GM10266 (cell line): ENCODE data around the gene OBSCN.

Experiments used
- DNase-seq: peaks from one replicate; pipeline ENCODE4 v3.0.0; 2012; ENCODE audit errors: extremely low spot score
- CTCF ChIP-seq: IDR thresholded peaks from 2 replicates; pipeline ENCODE4 v1.5.1; 2012; ENCODE audit warnings: mild to moderate bottlenecking, low read depth; ENCODE audit not compliant: control insufficient read depth, insufficient read depth; ENCODE audit errors: missing control alignments

Gene OBSCN

DNA sequence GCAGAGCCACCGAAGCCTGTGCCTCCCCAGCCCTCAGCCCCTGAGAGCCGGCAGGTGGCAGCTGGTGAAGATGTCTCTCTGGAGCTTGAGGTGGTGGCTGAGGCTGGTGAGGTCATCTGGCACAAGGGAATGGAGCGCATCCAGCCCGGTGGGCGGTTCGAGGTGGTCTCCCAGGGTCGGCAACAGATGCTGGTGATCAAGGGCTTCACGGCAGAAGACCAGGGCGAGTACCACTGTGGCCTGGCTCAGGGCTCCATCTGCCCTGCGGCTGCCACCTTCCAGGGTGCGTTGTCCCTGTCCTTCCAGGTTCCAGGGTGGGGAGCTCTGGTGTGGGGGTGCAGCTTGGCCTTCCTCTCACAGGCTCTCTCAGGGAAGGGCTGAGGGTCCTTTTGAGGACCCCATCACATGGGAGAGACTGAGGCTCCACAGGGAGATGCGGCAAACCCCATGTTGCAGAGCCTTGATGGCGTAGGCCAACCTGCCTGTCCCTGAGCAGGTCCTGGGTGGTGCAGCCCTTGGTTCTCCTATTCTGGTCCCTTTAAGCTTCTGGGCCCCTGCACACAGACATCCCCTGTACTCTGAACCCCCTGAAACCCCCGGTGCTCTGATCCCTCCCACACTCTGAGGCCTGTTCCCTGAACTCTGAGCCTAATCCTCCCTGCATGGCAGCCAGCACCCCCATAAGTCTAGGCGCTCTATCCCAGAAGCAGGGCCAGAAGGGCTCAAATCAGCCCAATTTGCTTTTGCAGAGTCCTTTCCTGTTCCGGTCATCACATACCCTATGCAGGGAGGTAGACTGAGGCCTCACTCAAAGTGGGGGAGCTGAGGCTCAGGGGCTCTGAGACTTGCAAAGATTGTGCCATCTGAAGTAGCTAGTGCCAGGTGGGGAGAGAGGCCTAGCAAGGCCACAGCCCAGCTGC lies 110.3 kb downstream of the OBSCN start:
- TF ChIP-seq CTCF, result no peak
- no peak for DNase-seq

DNA sequence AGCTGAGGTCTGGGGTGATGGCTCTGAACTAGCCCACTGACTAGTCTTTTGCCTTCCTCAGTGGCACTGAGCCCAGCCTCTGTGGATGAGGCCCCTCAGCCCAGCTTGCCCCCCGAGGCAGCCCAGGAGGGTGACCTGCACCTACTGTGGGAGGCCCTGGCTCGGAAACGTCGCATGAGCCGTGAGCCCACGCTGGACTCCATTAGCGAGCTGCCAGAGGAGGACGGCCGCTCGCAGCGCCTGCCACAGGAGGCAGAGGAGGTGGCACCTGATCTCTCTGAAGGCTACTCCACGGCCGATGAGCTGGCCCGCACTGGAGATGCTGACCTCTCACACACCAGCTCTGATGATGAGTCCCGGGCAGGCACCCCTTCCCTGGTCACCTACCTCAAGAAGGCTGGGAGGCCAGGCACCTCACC lies 111.0 kb downstream of the OBSCN start:
- DNase-seq, result no peak
- no peak for TF ChIP-seq CTCF

DNA sequence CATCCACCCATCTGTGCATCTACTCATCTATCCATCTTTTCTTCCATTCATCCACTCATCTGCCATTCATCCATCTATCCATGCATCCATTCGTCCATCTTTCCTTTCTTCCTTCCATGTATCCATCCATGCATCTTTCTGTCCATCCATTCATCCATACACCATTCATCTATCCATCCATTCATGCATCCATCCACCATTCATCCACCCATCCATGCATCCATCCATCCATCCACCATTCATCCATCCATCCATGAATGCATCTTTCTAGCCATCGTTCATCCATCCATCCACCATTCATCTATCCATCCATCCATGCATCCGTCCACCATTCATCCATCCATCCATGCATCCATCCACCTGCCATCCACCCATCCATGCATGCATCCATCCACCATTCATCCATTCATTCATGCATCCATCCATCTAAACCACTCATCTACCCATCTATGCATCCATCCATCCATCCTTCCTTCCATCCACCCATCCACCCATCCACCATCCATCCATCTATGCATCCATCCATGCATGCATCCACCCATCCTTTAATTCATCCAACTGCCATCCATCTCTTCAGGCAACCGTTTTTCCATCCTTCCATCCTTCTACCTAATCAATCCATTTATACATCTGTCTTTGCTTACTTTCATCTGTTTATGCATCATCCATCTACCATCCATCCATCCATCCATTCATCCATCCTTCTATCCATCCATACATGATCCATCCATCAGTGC lies 111.7 kb downstream of the OBSCN start:
- TF ChIP-seq CTCF, result no peak
- DNase-seq, result no peak

DNA sequence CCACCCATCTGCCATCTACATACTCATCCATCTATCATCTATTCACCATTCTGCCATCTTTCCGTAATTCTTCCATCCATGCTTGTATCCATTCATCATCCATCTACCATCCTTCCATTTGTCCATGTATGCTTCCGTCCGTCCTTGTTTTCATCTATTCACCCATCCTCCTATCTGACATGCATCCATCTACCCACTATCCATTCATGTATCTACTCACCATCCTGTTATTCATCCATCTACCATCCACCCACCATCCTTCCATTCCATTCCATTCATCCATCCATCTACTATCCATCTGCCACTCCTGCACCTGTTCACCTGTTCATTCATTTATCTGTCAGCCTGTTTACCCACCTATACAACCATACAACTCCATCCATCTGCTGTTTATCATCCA lies 112.5 kb downstream of the OBSCN start:
- DNase-seq, result no peak
- TF ChIP-seq CTCF, result no peak

DNA sequence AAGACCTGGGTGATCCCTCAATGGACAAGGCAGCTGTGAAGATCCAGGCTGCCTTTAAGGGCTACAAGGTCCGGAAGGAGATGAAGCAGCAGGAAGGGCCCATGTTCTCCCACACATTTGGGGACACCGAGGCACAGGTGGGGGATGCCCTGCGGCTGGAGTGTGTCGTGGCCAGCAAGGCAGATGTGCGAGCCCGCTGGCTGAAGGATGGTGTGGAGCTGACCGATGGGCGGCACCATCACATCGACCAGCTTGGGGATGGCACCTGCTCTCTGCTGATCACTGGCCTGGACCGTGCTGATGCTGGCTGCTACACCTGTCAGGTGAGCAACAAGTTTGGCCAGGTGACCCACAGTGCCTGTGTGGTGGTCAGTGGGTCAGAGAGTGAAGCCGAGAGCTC lies 113.6 kb downstream of the OBSCN start:
- TF ChIP-seq CTCF, result no peak
- DNase-seq, result no peak

- DNase-seq, result no peak
- TF ChIP-seq CTCF, result no peak
Observed at GRCh38 chr1:228321895-228322294, 114.1 kb downstream of the OBSCN start.

GRCh38 chr1:228323401-228323800 lies 115.6 kb downstream of the OBSCN start:
- no peak for TF ChIP-seq CTCF
- no peak for DNase-seq
